DND-41 (cell line): ENCODE results near the gene TPGS2.

Experiments
- CTCF ChIP-seq: IDR thresholded peaks from 2 replicates; pipeline ENCODE4 v1.5.1; 2012; ENCODE audit warnings: borderline replicate concordance, low read length, moderate library complexity, mild to moderate bottlenecking; ENCODE audit not compliant: poor library complexity, severe bottlenecking; ENCODE audit errors: extremely low read depth
- EZH2 ChIP-seq: IDR thresholded peaks from 3 replicates; pipeline ENCODE4 v1.6.1; 2012; ENCODE audit warnings: borderline replicate concordance, low read depth, mild to moderate bottlenecking, moderate library complexity, low read length, inconsistent platforms; ENCODE audit not compliant: severe bottlenecking

- TF ChIP-seq CTCF: no peak
- TF ChIP-seq EZH2: no peak
Observed at GRCh38 chr18:36756242-36756641, 72.6 kb downstream of the TPGS2 start.
